D721Med (cell line): Measurements from ENCODE around the gene AFF4.
"Not testable (repeated sequence)": the region's sequence is repeated elsewhere in the genome, so short reads cannot be mapped to it uniquely, and the experiment has no call there.

ENCODE experiments used
- DNase-seq: peaks from one replicate; pipeline ENCODE4 v3.0.0; 2011; ENCODE audit warnings: low spot score; ENCODE audit not compliant: insufficient read length
- FAIRE-seq: peaks from 2 replicates; lab custom pipeline; 2011; peaks lifted over from hg19 to GRCh38; lab: Jason Lieb, UNC
- TF ChIP-seq, protein P1 (sequence below): IDR thresholded peaks from 2 replicates; pipeline ENCODE4 v1.5.1; 2012; ENCODE audit warnings: mild to moderate bottlenecking, control low read depth; ENCODE audit not compliant: insufficient read depth; ENCODE audit errors: missing control alignments

AFF4 gene

GRCh38 chr5:132962429-132963021 lies 909 bp downstream of the AFF4 start:
- TF ChIP-seq, protein P1, sequence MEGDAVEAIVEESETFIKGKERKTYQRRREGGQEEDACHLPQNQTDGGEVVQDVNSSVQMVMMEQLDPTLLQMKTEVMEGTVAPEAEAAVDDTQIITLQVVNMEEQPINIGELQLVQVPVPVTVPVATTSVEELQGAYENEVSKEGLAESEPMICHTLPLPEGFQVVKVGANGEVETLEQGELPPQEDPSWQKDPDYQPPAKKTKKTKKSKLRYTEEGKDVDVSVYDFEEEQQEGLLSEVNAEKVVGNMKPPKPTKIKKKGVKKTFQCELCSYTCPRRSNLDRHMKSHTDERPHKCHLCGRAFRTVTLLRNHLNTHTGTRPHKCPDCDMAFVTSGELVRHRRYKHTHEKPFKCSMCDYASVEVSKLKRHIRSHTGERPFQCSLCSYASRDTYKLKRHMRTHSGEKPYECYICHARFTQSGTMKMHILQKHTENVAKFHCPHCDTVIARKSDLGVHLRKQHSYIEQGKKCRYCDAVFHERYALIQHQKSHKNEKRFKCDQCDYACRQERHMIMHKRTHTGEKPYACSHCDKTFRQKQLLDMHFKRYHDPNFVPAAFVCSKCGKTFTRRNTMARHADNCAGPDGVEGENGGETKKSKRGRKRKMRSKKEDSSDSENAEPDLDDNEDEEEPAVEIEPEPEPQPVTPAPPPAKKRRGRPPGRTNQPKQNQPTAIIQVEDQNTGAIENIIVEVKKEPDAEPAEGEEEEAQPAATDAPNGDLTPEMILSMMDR: no peak
- no peak for DNase-seq
- peak; percentile 66 for FAIRE-seq

- TF ChIP-seq, protein P1: no peak
Measured at GRCh38 chr5:132961887-132962286, 1.5 kb downstream of the AFF4 start.

DNA sequence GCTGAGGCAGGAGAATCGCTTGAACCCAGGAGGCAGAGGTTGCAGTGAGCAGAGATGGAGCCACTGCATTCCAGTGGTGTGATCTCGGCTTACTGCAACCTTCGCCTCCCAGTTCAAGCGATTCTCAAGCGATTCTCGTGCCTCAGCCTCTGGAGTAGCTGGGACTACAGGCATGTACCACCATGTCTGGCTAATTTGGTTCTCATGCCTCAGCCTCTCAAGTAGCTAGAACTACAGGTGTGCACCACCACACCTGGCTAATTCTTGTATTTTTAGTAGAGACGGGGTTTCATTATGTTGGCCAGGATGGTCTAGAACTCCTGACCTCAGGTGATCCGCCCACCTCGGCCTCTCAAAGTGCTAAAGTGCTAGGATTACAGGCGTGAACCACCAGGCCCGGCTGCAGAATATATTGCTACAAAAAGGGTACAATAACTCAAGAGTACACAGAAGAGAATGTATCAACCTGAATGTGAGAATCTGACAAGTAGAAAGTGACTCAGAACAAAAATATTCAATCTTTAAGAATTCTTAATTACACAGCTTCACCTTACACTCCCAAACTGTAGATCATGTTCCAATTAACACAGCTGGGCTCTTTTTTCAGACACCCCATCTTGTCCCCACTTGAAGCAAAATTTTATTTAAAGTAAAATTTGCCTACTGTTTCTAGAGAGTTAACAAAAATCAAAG lies 2.2 kb downstream of the AFF4 start:
- FAIRE-seq, DNase-seq: not testable (repeated sequence)

More at GRCh38 chr5:132961887-132962286, 1.5 kb downstream of the AFF4 start:
- FAIRE-seq (no peak), DNase-seq (no peak)

- not testable (repeated sequence) for DNase-seq, FAIRE-seq
Measured at GRCh38 chr5:132956166-132956799, 7.2 kb downstream of the AFF4 start.

DNA sequence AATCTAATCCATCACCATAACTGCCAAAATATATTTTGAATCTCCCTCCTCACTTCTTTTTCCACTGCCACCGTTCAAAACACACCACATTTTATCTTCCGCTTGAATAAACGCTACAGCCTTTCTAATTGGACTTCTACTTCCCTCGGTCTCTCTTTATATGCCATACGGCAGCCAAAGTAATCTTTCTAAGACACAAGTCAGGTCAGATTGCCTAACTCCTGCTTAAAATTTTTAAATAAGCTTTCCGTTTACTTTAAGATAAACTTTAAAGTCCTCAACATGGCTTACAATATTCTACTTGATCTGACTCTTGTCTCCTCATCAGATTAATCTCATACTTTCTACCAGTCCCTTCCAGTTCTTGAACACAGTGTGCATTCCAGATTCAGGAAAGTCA lies 9.7 kb downstream of the AFF4 start:
- FAIRE-seq (no peak), DNase-seq (no peak)
- TF ChIP-seq, protein P1: no peak

DNA sequence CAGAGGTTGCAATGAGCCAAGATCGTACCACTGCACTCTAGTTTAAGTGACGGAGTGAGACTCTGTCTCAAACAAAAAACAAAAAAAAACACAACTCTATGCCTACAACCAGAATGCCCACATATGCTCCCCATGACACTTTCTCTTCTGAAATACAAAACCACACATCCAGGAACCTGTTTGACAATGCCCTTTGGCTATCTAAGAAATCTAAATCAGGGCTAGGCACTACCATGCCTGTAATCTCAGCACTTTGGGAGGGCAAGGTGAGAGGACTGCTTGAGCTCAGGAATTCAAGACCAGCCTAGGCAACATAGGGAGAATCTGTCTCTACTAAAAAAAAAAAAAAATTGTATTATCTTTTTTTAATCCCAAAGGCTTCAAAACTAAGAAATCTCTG lies 10.6 kb downstream of the AFF4 start:
- TF ChIP-seq, protein P1: no peak
- DNase-seq (no peak), FAIRE-seq (no peak)

DNA sequence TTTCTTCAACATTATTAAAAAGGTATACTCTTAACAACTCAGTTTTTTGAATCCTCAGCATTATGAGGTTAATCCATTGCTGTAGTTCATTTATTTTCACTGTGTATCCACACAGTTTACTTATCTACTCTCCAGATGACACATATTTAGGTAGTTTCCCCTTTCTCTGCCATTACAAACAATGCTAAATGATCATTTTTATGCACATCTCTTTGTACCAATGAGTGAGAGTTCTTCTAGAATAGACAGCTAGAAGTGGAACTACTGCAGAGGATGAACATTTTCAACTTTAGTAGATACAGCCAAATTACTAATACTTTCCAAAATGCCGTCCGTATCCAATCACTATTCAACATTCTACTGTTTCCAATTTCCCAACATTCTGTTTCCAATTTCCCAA lies 11.5 kb downstream of the AFF4 start:
- no peak for DNase-seq
- no peak for FAIRE-seq
- TF ChIP-seq, protein P1: no peak

DNA sequence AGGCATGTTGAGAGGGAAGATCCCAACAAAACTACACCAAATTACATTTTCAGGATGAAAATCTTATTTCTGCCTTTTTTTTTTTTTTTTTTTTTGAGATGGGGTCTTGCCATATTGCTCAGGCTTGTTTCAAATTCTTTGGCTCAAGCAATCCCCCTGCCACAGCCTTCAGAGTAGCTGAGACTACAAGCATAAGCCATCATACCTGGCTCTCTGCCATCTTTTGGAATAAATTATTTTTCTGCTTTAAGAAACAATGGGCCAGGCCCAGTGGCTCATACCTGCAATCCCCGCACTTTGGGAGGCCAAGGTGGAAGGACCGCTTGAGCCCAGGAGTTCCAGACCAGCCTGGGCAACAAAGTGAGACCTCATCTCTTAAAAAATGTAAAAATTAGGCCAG lies 14.3 kb downstream of the AFF4 start:
- no peak for DNase-seq
- TF ChIP-seq, protein P1: no peak
- no peak for FAIRE-seq
